MCF 10A (cell line): Measurements from ENCODE around the gene TMEM107. TPM values are rescaled to one million over a fixed set of nuclear protein-coding genes. Genes with fewer than 3 reads are reported as not detected.

Experiments
- BruUV-seq: library from RNA; stranded (reverse); fragments of 400-500 nt; replicated peaks from 2 replicates; lab custom pipeline; 2021; lab: Mats Ljungman, UMichigan
- CTCF ChIA-PET: fragments of 300-600 bp; sonication (Branson Sonifier 250); formaldehyde crosslinking; extraction: SDS; loops from one replicate; lab custom pipeline; 2021; ENCODE audit warnings: antibody characterized with exemption, inconsistent platforms; lab: Yijun Ruan, JAX
- POLR2A ChIA-PET: fragments of 300-600, 350-650 bp; sonication (Branson Sonifier 250); formaldehyde crosslinking; extraction: SDS; loops from one replicate; lab custom pipeline; 2020; ENCODE audit warnings: antibody characterized with exemption, inconsistent platforms; lab: Yijun Ruan, JAX
- DNase-seq: peaks from one replicate; pipeline ENCODE4 v3.0.0-alpha.2; 2018; ENCODE audit not compliant: unreplicated experiment
- H3K27ac Mint-ChIP-seq: one replicate; pipeline ENCODE4 v1.8.0; 2022; ENCODE audit warnings: mild to moderate bottlenecking, low read depth, mixed read lengths; ENCODE audit not compliant: unreplicated experiment
- H3K27me3 Mint-ChIP-seq: one replicate; pipeline ENCODE4 v1.8.0; 2022; ENCODE audit warnings: mixed read lengths; ENCODE audit not compliant: insufficient read depth, unreplicated experiment
- H3K36me3 Mint-ChIP-seq: one replicate; pipeline ENCODE4 v1.8.0; 2022; ENCODE audit warnings: mild to moderate bottlenecking, moderate library complexity, mixed read lengths; ENCODE audit not compliant: insufficient read depth, unreplicated experiment
- H3K4me1 Mint-ChIP-seq: one replicate; pipeline ENCODE4 v1.8.0; 2022; ENCODE audit warnings: mixed read lengths; ENCODE audit not compliant: insufficient read depth, unreplicated experiment
- H3K4me3 Mint-ChIP-seq: one replicate; pipeline ENCODE4 v1.8.0; 2022; ENCODE audit warnings: mild to moderate bottlenecking, moderate library complexity, mixed read lengths; ENCODE audit not compliant: unreplicated experiment
- H3K9me3 Mint-ChIP-seq: one replicate; pipeline ENCODE4 v1.8.0; 2022; ENCODE audit warnings: mixed read lengths; ENCODE audit not compliant: unreplicated experiment
- intact Hi-C: fragments of 100-400 bp; cut with micrococcal nuclease; formaldehyde crosslinking; loops from 2 replicates; pipeline ENCODE4 v1.14.1; 2022
- total RNA-seq: library from RNA; stranded (reverse); gene quantifications from 2 replicates; pipeline ENCODE4 v1.2.3, GENCODE V29; 2022
- TF ChIP-seq, protein P1 (sequence below): fragments of 200-600 bp; IDR thresholded peaks from one replicate; pipeline ENCODE4 v1.8.0; 2022; ENCODE audit warnings: antibody characterized with exemption, mild to moderate bottlenecking; ENCODE audit not compliant: unreplicated experiment

TMEM107 gene
- total RNA-seq, 1 experiment from 2014 or later, result 8.4 TPM

DNA sequence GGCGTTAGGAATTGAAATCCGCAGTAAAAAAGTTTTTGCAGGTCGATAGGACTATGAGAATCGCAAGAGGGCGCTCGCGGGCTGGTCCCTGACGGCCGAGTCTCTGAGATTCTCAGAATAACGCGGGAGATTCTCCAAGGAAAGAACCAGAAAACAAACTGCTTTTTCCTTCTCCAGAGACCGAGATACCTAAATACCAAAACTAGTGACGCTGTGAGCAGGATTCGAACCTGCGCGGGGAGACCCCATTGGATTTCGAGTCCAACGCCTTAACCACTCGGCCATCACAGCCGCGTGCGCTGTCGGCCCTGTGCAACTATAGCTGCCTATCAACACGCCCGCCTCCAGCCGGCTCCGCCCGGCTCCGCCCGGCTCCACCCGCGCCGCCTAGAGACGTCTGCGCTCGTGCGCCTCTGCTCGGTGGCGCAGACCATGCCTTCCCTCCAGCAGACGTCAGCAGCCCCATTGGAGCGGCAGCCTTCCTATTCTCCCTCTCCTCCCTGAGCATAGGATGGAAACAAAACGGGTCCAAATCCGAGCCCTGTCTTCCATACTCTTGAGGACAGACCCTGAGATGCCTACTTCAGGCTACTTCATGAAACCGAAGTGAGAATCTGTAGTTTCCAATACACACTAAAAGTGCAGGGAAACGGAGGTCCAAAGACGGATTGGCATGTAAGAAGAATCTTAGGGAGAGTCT lies 37.4 kb downstream of the TMEM107 start:
- H3K36me3 Mint-ChIP-seq, result no peaks in the 10 kb centered on the region
- POLR2A ChIA-PET, result interaction anchor here (0.6 to 19.5 kb wide), 20 partner anchors 9 to 524 kb away, joined by 3 to 429 read pairs (median 4); partner anchors contain the start of genes ALOXE3, BORCS6, CTC1 and HES7
- intact Hi-C loops, result loop anchor here (1.0 kb wide), 1 partner anchor 17 kb away; no protein-coding TSS in a partner anchor
- H3K4me3 Mint-ChIP-seq, result no peak overlapping the region
- no peak overlapping the region for H3K27ac Mint-ChIP-seq
- DNase-seq, result peak; percentile 95
- no peaks in the 10 kb centered on the region for H3K27me3 Mint-ChIP-seq
- CTCF ChIA-PET, result interaction anchor here (1.0 to 5.9 kb wide), 9 partner anchors 11 to 82 kb away, joined by 3 to 59 read pairs (median 10); partner anchors contain the start of gene HES7
- H3K4me1 Mint-ChIP-seq, result peaks cover 11% of the 10 kb centered on the region
- TSS peak; percentile 25 for BruUV-seq
- H3K9me3 Mint-ChIP-seq, result no peaks in the 10 kb centered on the region
- TF ChIP-seq, protein P1, sequence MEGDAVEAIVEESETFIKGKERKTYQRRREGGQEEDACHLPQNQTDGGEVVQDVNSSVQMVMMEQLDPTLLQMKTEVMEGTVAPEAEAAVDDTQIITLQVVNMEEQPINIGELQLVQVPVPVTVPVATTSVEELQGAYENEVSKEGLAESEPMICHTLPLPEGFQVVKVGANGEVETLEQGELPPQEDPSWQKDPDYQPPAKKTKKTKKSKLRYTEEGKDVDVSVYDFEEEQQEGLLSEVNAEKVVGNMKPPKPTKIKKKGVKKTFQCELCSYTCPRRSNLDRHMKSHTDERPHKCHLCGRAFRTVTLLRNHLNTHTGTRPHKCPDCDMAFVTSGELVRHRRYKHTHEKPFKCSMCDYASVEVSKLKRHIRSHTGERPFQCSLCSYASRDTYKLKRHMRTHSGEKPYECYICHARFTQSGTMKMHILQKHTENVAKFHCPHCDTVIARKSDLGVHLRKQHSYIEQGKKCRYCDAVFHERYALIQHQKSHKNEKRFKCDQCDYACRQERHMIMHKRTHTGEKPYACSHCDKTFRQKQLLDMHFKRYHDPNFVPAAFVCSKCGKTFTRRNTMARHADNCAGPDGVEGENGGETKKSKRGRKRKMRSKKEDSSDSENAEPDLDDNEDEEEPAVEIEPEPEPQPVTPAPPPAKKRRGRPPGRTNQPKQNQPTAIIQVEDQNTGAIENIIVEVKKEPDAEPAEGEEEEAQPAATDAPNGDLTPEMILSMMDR, result peak; percentile 71

DNA sequence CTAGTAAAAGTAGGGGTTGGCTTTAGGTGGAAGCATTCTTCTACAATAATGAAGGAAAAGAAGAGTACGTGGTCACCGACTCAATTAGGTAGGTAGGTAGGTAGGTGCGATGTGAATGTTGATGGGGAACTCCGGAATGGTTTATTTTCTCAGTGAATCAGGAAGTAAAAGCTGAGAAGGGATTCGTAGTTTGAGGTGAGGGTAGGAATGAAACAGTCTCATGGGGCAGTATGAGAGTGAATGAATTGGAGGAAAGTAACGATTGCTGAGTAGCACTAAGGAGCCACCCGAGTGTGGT lies 37.9 kb downstream of the TMEM107 start:
- intact Hi-C loops, result no loop called here
- Mint-ChIP-seq H3K4me3 (no peak overlapping the region), H3K27me3 (no peaks in the 10 kb centered on the region), H3K9me3 (no peaks in the 10 kb centered on the region), H3K27ac (no peak overlapping the region), H3K36me3 (no peaks in the 10 kb centered on the region), H3K4me1 (peaks cover 11% of the 10 kb centered on the region)
- DNase-seq, result no peak
- ChIA-PET POLR2A (interaction anchor here (0.6 to 19.5 kb wide), 14 partner anchors 8 to 523 kb away, joined by 3 to 429 read pairs (median 8); partner anchors contain the start of genes ALOXE3, BORCS6, CTC1 and HES7), CTCF (interaction anchor here (0.5 to 5.9 kb wide), 16 partner anchors 11 to 505 kb away, joined by 3 to 59 read pairs (median 4); partner anchors contain the start of genes HES7 and PER1)
- BruUV-seq, result no TSS peak
- TF ChIP-seq, protein P1, result no peak

DNA sequence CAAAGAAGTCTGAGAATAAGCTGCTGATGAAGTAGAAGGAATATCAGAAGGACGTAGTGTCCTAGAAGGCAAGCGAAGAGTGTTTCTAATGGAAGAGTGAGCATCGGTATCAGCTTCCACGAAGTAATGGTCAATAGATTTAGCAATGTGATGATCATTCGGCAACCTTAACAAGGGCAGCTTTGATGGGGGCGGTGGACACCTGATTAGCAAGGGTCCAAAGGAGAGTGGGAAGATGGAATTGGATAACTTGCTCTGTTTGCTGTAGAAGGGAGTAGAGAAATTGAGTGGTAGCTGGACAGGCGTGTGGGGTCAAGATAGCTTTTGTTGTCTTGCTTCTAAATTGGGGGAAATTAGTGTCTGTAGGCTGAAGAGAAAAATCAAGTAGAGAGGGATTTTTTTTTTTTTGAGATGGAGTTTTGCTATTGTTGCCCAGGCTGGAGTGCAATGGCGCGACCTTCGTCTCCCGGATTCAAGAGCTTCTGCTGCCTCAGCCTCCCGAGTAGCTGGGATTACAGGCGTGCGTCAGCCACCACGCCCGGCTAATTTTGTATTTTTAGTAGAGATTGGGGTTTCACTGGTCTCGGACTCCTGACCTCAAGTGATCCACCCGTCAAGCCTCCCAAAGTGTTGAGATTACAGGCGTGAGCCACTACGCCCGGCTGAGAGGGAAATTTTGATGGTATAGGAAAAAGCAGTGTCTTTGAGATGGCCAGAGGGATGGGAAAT lies 38.4 kb downstream of the TMEM107 start:
- intact Hi-C loops, result no loop called here

More for the DNA sequence above, 38.4 kb downstream of the TMEM107 start:
- Mint-ChIP-seq H3K27me3 (no peaks in the 10 kb centered on the region), H3K9me3 (no peaks in the 10 kb centered on the region), H3K36me3 (no peaks in the 10 kb centered on the region), H3K4me1 (peaks cover 11% of the 10 kb centered on the region), H3K27ac (no peak overlapping the region), H3K4me3 (no peak overlapping the region)
- TF ChIP-seq, protein P1, result no peak
- BruUV-seq, result no TSS peak
- POLR2A ChIA-PET, result interaction anchor here (0.6 to 19.5 kb wide), 13 partner anchors 11 to 523 kb away, joined by 3 to 429 read pairs (median 4); partner anchors contain the start of genes ALOXE3, CTC1, HES7 and PER1
- CTCF ChIA-PET, result interaction anchor here (0.5 to 5.9 kb wide), 22 partner anchors 10 to 506 kb away, joined by 3 to 59 read pairs (median 4); partner anchors contain the start of genes HES7, PER1 and TMEM107
- no peak for DNase-seq
